K562 (cell line): Measurements from ENCODE around the gene THAP8. TPM values are rescaled to one million over a fixed set of nuclear protein-coding genes. Genes with fewer than 3 reads are reported as not detected.

Experiments used
- ARID4B ChIP-seq: sonication (generic); formaldehyde crosslinking; IDR thresholded peaks from 2 replicates; pipeline ENCODE4 v1.8.0; 2022; ENCODE audit warnings: mild to moderate bottlenecking, missing genetic modification reagents
- ATF1 ChIP-seq, 2 experiments: fragments of 450-650 bp in 1 of 2; IDR thresholded peaks; 2 replicates each; pipeline ENCODE4 v1.6.1; 2016; ENCODE audit warnings: missing compliant biosample characterization in 1 of 2, missing genetic modification characterization in 1 of 2
- BRD4 ChIP-seq: fragments of 200-600 bp; sonication (generic); IDR thresholded peaks from 2 replicates; pipeline ENCODE4 v1.6.1; 2017; ENCODE audit warnings: inconsistent platforms
- BRF2 ChIP-seq: IDR thresholded peaks from 3 replicates; pipeline ENCODE4 v1.6.1; 2011; ENCODE audit warnings: borderline replicate concordance, mild to moderate bottlenecking; ENCODE audit not compliant: insufficient read length, insufficient read depth
- CAMTA2 ChIP-seq: fragments of 250-450 bp; sonication (Bioruptor Pico); conservative IDR thresholded peaks from 2 replicates; pipeline ENCODE4 v1.5.1; 2022
- CHD4 ChIP-seq: fragments of 200-600 bp; sonication (generic); IDR thresholded peaks from 3 replicates; pipeline ENCODE4 v1.6.1; 2012; ENCODE audit warnings: low read depth, mild to moderate bottlenecking, mixed read lengths, low read length, inconsistent platforms; ENCODE audit not compliant: insufficient read depth, insufficient replicate concordance, poor library complexity, severe bottlenecking
- CTBP1 ChIP-seq: fragments of 450-650 bp; IDR thresholded peaks from 2 replicates; pipeline ENCODE4 v1.6.1; 2016; ENCODE audit warnings: borderline replicate concordance
- ETV1 ChIP-seq: fragments of 450-650 bp; conservative IDR thresholded peaks from 2 replicates; pipeline ENCODE4 v1.6.1; 2016; ENCODE audit warnings: missing genetic modification characterization, control low read depth, low read depth, missing compliant biosample characterization
- FOXA1 ChIP-seq: fragments of 450-650 bp; IDR thresholded peaks from 2 replicates; pipeline ENCODE4 v1.6.1; 2016; ENCODE audit warnings: mild to moderate bottlenecking, borderline replicate concordance
- IRF1 ChIP-seq: sonication (generic); formaldehyde crosslinking; IDR thresholded peaks from 2 replicates; pipeline ENCODE4 v1.8.0; 2022; ENCODE audit warnings: missing genetic modification reagents, mild to moderate bottlenecking, borderline replicate concordance
- MBD2 ChIP-seq: sonication (generic); IDR thresholded peaks from 2 replicates; pipeline ENCODE4 v1.6.1; 2016; ENCODE audit warnings: low read depth, borderline replicate concordance
- NBN ChIP-seq: fragments of 450-650 bp; IDR thresholded peaks from 2 replicates; pipeline ENCODE4 v1.6.1; 2016; ENCODE audit warnings: low read depth, mild to moderate bottlenecking
- NCOA6 ChIP-seq: fragments of 450-650 bp; IDR thresholded peaks from 2 replicates; pipeline ENCODE4 v1.6.1; 2017; ENCODE audit warnings: mild to moderate bottlenecking
- NR2F6 ChIP-seq: fragments of 450-650 bp; formaldehyde crosslinking; IDR thresholded peaks from 2 replicates; pipeline ENCODE4 v1.4.0; 2020; ENCODE audit warnings: mild to moderate bottlenecking
- PHB ChIP-seq: fragments of 250-450 bp; sonication (Bioruptor Pico); IDR thresholded peaks from 2 replicates; pipeline ENCODE4 v1.5.0; 2021
- PRPF4 ChIP-seq: fragments of 200-400 bp; formaldehyde crosslinking; IDR thresholded peaks from one replicate; pipeline ENCODE4 v1.6.1; 2017; ENCODE audit warnings: low read length, low read depth, mild to moderate bottlenecking; ENCODE audit not compliant: insufficient read depth, poor library complexity, severe bottlenecking
- RFX1 ChIP-seq: fragments of 450-650 bp; IDR thresholded peaks from 2 replicates; pipeline ENCODE4 v1.6.1; 2016; ENCODE audit warnings: mild to moderate bottlenecking, moderate library complexity
- SIN3A ChIP-seq, 2 experiments: fragments of 150-350 bp in 1 of 2; IDR thresholded peaks; 2 replicates each; pipeline ENCODE4 v1.6.1; 2011 to 2016; ENCODE audit warnings: borderline replicate concordance in 2 of 2, low read depth in 2 of 2, low read length in 2 of 2, mild to moderate bottlenecking in 2 of 2, moderate library complexity in 2 of 2; ENCODE audit not compliant: control insufficient read depth in 1 of 2
- THAP12 ChIP-seq: fragments of 250-450 bp; sonication (Bioruptor Pico); IDR thresholded peaks from 2 replicates; pipeline ENCODE4 v1.9.0; 2021; ENCODE audit warnings: mild to moderate bottlenecking, inconsistent platforms
- ZNF75A ChIP-seq: fragments of 450-650 bp; formaldehyde crosslinking; IDR thresholded peaks from 2 replicates; pipeline ENCODE4 v1.4.0; 2020; ENCODE audit warnings: mild to moderate bottlenecking
- polyA plus RNA-seq, 8 experiments: library from polyadenylated mRNA; depleted of rRNA in 4 of 8; stranded (reverse) in 5 of 8; unstranded in 3 of 8; fragments of >200 nt; fragmentation: Nextera tagmentation in 2 of 8; fragmentation: Illumina TruSeq in 1 of 8; extraction: Ambion mirVana in 2 of 8; extraction: Trizol in 1 of 8; gene quantifications; 2 replicates each; pipeline versions ENCODE4 v1.2.1 to v1.2.3, GENCODE V29; 2011 to 2014; ENCODE audit warnings: inconsistent platforms in 1 of 8, missing spikeins in 1 of 8
- total RNA-seq, 7 experiments: library from RNA; depleted of rRNA in 6 of 7; stranded (reverse); fragments of >200 nt in 6 of 7; fragmentation: Illumina TruSeq in 2 of 7; extraction: Trizol in 2 of 7; gene quantifications; 2 replicates each; pipeline versions ENCODE4 v1.2.1 to v1.2.3, GENCODE V29; 2011 to 2021; ENCODE audit warnings: low replicate concordance in 1 of 7

THAP8 gene
- total and polyA plus RNA-seq, 9 of the 15 experiments (the other 6 are each of a cell fraction or from before 2014, with no cell fraction given), result 0.11 to 2.0 (median 0.94) TPM

GRCh38 chr19:36013280-36014011 lies 40.6 kb downstream of the THAP8 start (continued):
- TF ChIP-seq BRF2 (no peak), RFX1 (no peak), PRPF4 (no peak), ZNF75A (CRISPR knock-in tag) (no peak), CHD4 (no peak), SIN3A (IDR thresholded peaks at IDR 0.05; ENCODE audit: borderline replicate concordance in 2 of 2, control insufficient read depth in 1 of 2, low read depth in 2 of 2, low read length in 2 of 2) (peak in 1 of 2 experiments; percentile 13; a peak in 1 of 4 replicates), ARID4B (no peak), BRD4 (no peak), CTBP1 (no peak), NR2F6 (CRISPR knock-in tag) (no peak), THAP12 (CRISPR knock-in tag) (no peak), IRF1 (CRISPR knock-in tag) (no peak), FOXA1 (no peak), PHB (CRISPR knock-in tag) (no peak), MBD2 (no peak), CAMTA2 (CRISPR knock-in tag) (no peak), NBN (no peak), ETV1 (no peak), ATF1 (CRISPR knock-in tag; IDR thresholded peaks at IDR 0.05) (no peak), ATF1 (tag; IDR thresholded peaks at IDR 0.05) (no peak), NCOA6 (no peak)
